DMS79 (cell line): Measurements from ENCODE around the gene SMAD4.
"Not testable (repeated sequence)": the region's sequence is repeated elsewhere in the genome, so short reads cannot be mapped to it uniquely, and the experiment has no call there.

Experiments
- DNase-seq: peaks from one replicate; lab custom pipeline; 2025; lab: John Stamatoyannopoulos, UW

The SMAD4 gene

GRCh38 chr18:51111633-51112355 lies 81.8 kb downstream of the SMAD4 start:
- not testable (repeated sequence) for DNase-seq

GRCh38 chr18:51116996-51117395 lies 87.0 kb downstream of the SMAD4 start:
- DNase-seq = not testable (repeated sequence)

GRCh38 chr18:51119561-51119960 lies 89.5 kb downstream of the SMAD4 start:
- not testable (repeated sequence) for DNase-seq

GRCh38 chr18:51119976-51120375 lies 90.0 kb downstream of the SMAD4 start:
- DNase-seq = not testable (repeated sequence)

- DNase-seq = no peak
These were observed 91.0 kb downstream of the SMAD4 start for GRCh38 chr18:51120809-51121596.

- DNase-seq = no peak
These were observed 91.5 kb downstream of the SMAD4 start for GRCh38 chr18:51121597-51121857.

GRCh38 chr18:51122266-51123045 lies 92.4 kb downstream of the SMAD4 start:
- DNase-seq = no peak

- no peak for DNase-seq
These were observed 93.0 kb downstream of the SMAD4 start for GRCh38 chr18:51123046-51123395.

GRCh38 chr18:51123481-51123880 lies 93.5 kb downstream of the SMAD4 start:
- no peak for DNase-seq

GRCh38 chr18:51123936-51124486 lies 94.0 kb downstream of the SMAD4 start:
- DNase-seq = no peak

- DNase-seq = no peak
These were observed 96.0 kb downstream of the SMAD4 start for GRCh38 chr18:51125976-51126375.

GRCh38 chr18:51127664-51128063 lies 97.7 kb downstream of the SMAD4 start:
- DNase-seq = no peak

GRCh38 chr18:51128533-51128932 lies 98.5 kb downstream of the SMAD4 start:
- DNase-seq = no peak

- DNase-seq = no peak
These were observed 102.4 kb downstream of the SMAD4 start for GRCh38 chr18:51132256-51132935.

GRCh38 chr18:51133580-51134160 lies 103.7 kb downstream of the SMAD4 start:
- DNase-seq = no peak
